ENCODE data around the gene TPT1.
"Not testable (repeated sequence)": the region's sequence is repeated elsewhere in the genome, so short reads cannot be mapped to it uniquely, and the experiment has no call there.

DNA sequence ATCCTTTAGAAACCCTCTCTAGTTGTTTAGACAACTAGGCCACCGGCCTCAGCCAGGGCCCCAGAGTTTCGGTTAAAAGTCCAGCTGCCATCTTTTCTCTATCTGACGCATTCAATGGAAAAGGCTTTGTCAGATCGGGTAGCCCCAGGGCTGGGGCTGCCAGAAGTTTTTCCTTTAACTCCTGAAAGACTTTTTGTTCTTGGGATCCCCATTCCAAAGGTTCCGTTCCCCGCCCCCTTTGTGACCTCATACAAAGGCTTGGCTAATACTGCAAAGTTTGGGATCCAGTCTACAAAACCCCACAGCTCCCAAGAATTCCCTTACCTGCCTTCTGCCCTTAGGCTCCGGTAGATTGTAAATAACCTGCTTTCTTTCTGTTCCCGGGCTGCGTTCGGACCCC lies 38.5 kb upstream of the TPT1 start:
- TF ChIP-seq, protein P1, sequence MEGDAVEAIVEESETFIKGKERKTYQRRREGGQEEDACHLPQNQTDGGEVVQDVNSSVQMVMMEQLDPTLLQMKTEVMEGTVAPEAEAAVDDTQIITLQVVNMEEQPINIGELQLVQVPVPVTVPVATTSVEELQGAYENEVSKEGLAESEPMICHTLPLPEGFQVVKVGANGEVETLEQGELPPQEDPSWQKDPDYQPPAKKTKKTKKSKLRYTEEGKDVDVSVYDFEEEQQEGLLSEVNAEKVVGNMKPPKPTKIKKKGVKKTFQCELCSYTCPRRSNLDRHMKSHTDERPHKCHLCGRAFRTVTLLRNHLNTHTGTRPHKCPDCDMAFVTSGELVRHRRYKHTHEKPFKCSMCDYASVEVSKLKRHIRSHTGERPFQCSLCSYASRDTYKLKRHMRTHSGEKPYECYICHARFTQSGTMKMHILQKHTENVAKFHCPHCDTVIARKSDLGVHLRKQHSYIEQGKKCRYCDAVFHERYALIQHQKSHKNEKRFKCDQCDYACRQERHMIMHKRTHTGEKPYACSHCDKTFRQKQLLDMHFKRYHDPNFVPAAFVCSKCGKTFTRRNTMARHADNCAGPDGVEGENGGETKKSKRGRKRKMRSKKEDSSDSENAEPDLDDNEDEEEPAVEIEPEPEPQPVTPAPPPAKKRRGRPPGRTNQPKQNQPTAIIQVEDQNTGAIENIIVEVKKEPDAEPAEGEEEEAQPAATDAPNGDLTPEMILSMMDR (IDR thresholded peaks at IDR 0.05), result not testable (repeated sequence)
- TF ChIP-seq EP300, POLR2A (IDR thresholded peaks at IDR 0.05): not testable (repeated sequence)

All from ovary (tissue), 3 donors.